ENCODE data around the gene CDK3. TPM values are rescaled to one million over a fixed set of nuclear protein-coding genes. Genes with fewer than 3 reads are reported as not detected.

CDK3 gene
- total RNA-seq, 4 donors from 2014 or later, result 5.0 to 8.0 (median 5.8) TPM

- ATAC-seq (ENCODE audit: low FRiP score) (no peak), DNase-seq (ENCODE audit: low spot score) (no peak)
- TF ChIP-seq, protein P1, sequence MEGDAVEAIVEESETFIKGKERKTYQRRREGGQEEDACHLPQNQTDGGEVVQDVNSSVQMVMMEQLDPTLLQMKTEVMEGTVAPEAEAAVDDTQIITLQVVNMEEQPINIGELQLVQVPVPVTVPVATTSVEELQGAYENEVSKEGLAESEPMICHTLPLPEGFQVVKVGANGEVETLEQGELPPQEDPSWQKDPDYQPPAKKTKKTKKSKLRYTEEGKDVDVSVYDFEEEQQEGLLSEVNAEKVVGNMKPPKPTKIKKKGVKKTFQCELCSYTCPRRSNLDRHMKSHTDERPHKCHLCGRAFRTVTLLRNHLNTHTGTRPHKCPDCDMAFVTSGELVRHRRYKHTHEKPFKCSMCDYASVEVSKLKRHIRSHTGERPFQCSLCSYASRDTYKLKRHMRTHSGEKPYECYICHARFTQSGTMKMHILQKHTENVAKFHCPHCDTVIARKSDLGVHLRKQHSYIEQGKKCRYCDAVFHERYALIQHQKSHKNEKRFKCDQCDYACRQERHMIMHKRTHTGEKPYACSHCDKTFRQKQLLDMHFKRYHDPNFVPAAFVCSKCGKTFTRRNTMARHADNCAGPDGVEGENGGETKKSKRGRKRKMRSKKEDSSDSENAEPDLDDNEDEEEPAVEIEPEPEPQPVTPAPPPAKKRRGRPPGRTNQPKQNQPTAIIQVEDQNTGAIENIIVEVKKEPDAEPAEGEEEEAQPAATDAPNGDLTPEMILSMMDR (IDR thresholded peaks at IDR 0.05), result no peak
Measured at GRCh38 chr17:76014925-76015261, 14.2 kb downstream of the CDK3 start.

DNA sequence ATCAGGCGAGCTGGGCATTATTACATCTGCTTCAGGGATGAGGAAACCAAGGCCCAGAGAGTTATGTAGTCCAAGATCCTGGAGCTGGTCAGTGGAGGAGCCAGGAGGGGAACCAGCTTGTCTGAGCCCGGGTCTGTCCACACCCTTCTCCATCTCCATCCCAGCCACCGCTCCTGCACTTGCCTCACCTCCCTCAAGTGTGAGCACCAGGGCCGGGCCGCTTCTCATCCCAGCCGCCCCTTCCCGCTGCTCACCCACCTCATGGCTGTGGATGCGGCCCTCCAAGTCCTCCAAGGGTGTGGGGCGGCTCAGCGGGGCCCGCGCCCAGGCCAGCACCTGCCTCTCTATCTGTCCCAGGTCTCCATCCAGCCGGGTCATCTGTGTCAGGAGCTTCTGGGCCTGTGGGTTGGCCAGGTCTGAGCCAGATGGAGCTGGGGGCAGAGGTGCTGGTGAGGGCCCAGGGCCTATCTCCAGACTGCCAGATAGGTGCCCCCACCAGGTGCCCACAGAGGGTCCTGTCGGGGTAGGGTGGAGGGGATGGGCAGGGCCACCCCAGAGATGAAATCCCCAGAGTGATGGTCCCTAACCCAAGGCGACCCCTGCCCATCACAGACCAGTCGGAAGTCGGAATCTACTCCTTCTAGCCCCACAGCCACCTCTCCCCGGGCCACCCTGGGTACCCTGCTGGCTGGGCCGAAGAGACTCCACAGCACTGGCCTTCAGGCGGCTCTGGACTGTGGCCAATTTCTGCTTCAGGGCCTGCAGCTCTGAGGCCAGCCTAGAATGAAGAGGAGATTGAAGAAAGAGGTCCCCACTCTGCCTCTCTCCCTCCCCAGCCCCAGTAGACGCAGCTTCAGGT is 17.1 kb downstream of the CDK3 start:
- no peak for DNase-seq (ENCODE audit: low spot score)
- TF ChIP-seq, protein P1 (IDR thresholded peaks at IDR 0.05), result no peak

DNA sequence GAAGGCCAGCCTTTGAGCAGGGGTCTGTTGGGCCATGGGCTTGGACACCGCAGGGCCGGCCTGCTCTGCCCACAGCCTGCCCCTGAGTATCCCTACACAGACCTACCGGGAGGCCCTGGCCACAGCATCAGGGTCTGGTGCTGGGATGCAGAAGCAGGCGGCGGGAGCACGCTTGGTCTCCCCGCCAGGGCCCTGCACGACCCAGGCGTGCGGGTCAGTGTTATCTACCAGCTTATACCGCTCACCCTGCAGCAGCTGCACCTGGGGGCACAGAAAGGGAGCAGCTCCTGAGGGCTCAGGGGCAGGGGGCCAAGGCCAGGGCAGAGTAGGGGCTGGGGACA is 17.7 kb downstream of the CDK3 start:
- ATAC-seq (ENCODE audit: low FRiP score), result no peak
- TF ChIP-seq, protein P1 (IDR thresholded peaks at IDR 0.05), result no peak
- no peak for DNase-seq (ENCODE audit: low spot score)

More for the DNA sequence above, 17.1 kb downstream of the CDK3 start:
- no peak for ATAC-seq (ENCODE audit: low FRiP score)

DNA sequence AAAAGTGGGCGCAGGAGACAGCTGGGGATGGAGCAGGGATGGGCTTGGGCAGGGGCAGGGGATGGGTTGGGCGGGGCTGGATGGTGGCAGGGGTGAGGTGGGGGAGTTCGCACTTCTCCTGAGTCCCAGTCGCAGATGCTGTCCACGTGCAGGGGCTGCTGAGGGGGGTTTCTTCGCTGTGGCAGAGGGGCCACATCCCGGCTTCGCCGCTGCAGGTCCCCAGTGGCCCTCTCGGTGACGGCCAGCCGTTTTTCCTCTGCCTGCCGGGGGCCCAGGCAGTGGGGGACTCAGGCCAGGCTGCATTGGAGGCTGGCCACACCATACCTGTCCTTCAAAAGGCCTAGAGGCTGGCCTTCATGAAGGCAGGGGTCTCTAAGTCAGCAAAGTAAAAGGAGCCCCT is 18.1 kb downstream of the CDK3 start:
- ATAC-seq (ENCODE audit: low FRiP score) (no peak), DNase-seq (ENCODE audit: low spot score) (no peak)
- TF ChIP-seq, protein P1 (IDR thresholded peaks at IDR 0.05), result no peak

GRCh38 chr17:76019833-76020467 is 19.3 kb downstream of the CDK3 start:
- TF ChIP-seq, protein P1 (IDR thresholded peaks at IDR 0.05), result no peak
- ATAC-seq (ENCODE audit: low FRiP score) (no peak), DNase-seq (ENCODE audit: low spot score) (no peak)

DNA sequence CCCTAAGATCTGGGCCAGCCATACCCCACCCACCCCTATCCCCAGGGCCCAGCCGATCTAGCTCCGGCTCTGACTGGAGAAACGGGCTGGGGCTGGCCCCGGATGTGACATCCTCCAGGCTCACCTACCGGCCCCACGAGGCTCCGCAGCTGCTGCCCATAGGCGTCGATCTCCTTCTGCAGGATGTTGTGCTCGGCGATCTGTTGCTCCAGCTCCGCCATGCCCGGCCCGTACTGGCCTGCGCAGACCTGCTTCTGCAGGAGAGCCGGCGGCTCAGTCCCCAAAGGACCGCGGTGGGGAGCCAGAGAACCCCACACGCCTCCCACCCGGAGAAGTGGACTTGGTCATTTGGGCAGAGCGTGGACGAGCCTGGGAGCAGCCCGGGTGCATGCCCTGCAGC is 21.6 kb downstream of the CDK3 start:
- TF ChIP-seq, protein P1 (IDR thresholded peaks at IDR 0.05), result no peak
- ATAC-seq (ENCODE audit: low FRiP score) (no peak), DNase-seq (ENCODE audit: low spot score) (no peak)

Measured in omental fat pad (tissue), 4 donors.